ENCODE data around the gene AZIN2. TPM values are rescaled to one million over a fixed set of nuclear protein-coding genes. Genes with fewer than 3 reads are reported as not detected.

Gene AZIN2
- total RNA-seq, 2 experiments from 2014 or later, result 0.27 to 0.63 TPM

DNA sequence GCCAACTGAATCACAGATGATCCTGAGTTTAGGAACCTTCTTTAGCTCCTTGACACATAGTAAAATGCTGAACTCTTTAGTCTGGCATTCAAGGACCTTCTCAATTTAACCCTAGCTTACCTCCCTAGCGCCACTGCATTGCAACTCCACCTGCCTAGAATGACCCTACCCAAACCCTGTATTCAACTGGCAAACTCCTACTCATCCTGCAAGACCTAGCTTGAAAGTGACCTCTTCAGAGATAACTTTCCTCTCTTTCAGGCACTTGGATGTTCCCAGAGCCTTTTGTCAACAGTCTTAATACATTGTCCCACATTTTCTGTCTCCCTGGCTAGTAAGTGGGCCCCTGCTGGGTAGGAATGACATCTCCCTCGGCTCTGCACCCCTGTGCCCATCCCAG is 81.2 kb downstream of the AZIN2 start:
- intact Hi-C loops (cut with micrococcal nuclease; ENCODE audit: unreplicated experiment), result no loop called here
- CTCF ChIA-PET (ENCODE audit: unreplicated experiment), result no interaction called here
- POLR2A ChIA-PET, result no interaction called here

DNA sequence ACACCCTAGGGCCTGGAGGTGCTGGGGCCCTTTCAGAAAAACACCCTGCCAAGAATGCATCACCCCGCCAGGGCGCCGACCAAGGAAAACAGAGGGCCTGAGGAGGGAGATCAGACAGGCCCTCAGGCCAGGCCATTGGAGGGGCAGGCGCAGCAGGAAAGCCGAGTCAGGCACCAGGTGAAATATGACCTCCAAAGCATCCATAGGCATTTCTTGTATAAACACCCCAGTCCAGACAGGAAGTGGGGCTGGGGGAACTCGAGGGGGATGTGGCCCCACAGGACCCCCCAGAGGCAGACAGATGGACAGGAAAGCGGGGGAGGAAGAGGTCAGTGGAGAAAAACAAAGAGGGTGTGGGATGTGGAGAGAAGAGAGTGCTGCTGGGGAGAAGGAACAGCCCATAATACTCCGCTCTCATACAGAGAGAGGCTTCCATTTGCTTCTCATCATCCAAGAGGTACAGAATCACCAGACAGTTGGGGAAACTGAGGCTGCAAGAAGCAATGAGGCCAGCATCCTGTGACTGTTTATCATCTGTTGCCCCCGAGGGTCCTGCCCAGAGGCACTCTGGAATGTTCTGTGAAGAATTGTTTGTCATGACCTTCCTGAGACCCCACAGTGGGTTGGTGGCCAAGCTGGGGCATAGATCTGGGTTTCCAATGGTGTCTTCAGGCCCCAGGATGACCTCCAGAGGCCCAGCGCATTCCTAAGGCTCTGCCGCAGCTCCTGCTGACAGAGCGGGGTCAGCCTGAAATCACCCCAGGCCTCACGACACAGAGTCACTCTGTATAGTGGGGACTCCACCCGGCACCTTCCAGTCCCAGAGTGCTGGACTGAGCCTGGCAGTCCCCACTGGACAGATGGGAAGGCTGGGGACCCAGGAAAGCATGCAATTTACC is 82.9 kb downstream of the AZIN2 start:
- no peaks in the 10 kb centered on the region for H4K20me1 ChIP-seq (ENCODE audit: insufficient read depth, low read length)
- no peaks in the 10 kb centered on the region for H3K4me1 ChIP-seq (ENCODE audit: insufficient read depth, low read length, poor library complexity, severe bottlenecking)
- ChIA-PET CTCF (ENCODE audit: unreplicated experiment) (no interaction called here), POLR2A (no interaction called here)
- H3K36me3 ChIP-seq (ENCODE audit: insufficient read depth, low read length), result no peaks in the 10 kb centered on the region
- intact Hi-C loops (cut with micrococcal nuclease; ENCODE audit: unreplicated experiment), result no loop called here
- no peaks in the 10 kb centered on the region for H3K9me2 ChIP-seq (ENCODE audit: insufficient read depth, low read length)
- no peak for DNase-seq (ENCODE audit: low spot score)
- H3K79me2 ChIP-seq (ENCODE audit: insufficient read depth, low read depth, low read length), result no peaks in the 10 kb centered on the region
- H3K9me3 ChIP-seq (ENCODE audit: low read length), result no peaks in the 10 kb centered on the region
- TF ChIP-seq EZH2phosphoT487 (IDR thresholded peaks at IDR 0.05; ENCODE audit: borderline replicate concordance, low read depth, low read length), result no peak
- TF ChIP-seq, protein P1, sequence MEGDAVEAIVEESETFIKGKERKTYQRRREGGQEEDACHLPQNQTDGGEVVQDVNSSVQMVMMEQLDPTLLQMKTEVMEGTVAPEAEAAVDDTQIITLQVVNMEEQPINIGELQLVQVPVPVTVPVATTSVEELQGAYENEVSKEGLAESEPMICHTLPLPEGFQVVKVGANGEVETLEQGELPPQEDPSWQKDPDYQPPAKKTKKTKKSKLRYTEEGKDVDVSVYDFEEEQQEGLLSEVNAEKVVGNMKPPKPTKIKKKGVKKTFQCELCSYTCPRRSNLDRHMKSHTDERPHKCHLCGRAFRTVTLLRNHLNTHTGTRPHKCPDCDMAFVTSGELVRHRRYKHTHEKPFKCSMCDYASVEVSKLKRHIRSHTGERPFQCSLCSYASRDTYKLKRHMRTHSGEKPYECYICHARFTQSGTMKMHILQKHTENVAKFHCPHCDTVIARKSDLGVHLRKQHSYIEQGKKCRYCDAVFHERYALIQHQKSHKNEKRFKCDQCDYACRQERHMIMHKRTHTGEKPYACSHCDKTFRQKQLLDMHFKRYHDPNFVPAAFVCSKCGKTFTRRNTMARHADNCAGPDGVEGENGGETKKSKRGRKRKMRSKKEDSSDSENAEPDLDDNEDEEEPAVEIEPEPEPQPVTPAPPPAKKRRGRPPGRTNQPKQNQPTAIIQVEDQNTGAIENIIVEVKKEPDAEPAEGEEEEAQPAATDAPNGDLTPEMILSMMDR (conservative IDR thresholded peaks at IDR 0.05; ENCODE audit: low read length), result no peak
- BruUV-seq (replicated peaks), result no TSS peak
- no peak overlapping the region for H3K4me2 ChIP-seq (ENCODE audit: low read length)
- no peak overlapping the region for H3K27ac ChIP-seq (ENCODE audit: low read depth, low read length, poor library complexity, severe bottlenecking)
- no peak overlapping the region for H2AFZ ChIP-seq (ENCODE audit: low read length)
- no peak overlapping the region for H3K4me3 ChIP-seq (ENCODE audit: low read depth, low read length, poor library complexity, severe bottlenecking)

More for the DNA sequence above, 81.2 kb downstream of the AZIN2 start:
- TF ChIP-seq EZH2phosphoT487 (IDR thresholded peaks at IDR 0.05; ENCODE audit: borderline replicate concordance, low read depth, low read length), result no peak
- TF ChIP-seq, protein P1 (conservative IDR thresholded peaks at IDR 0.05; ENCODE audit: low read length), result no peak
- no peak overlapping the region for H3K4me3 ChIP-seq (ENCODE audit: low read depth, low read length, poor library complexity, severe bottlenecking)
- no peaks in the 10 kb centered on the region for H3K4me1 ChIP-seq (ENCODE audit: insufficient read depth, low read length, poor library complexity, severe bottlenecking)
- no peak overlapping the region for H3K4me2 ChIP-seq (ENCODE audit: low read length)
- no peak overlapping the region for H2AFZ ChIP-seq (ENCODE audit: low read length)
- no peak for DNase-seq (ENCODE audit: low spot score)
- H3K79me2 ChIP-seq (ENCODE audit: insufficient read depth, low read depth, low read length), result no peaks in the 10 kb centered on the region
- H3K9me2 ChIP-seq (ENCODE audit: insufficient read depth, low read length), result no peaks in the 10 kb centered on the region
- no peaks in the 10 kb centered on the region for H3K36me3 ChIP-seq (ENCODE audit: insufficient read depth, low read length)
- BruUV-seq (replicated peaks), result no TSS peak
- H3K9me3 ChIP-seq (ENCODE audit: low read length), result no peaks in the 10 kb centered on the region
- no peaks in the 10 kb centered on the region for H4K20me1 ChIP-seq (ENCODE audit: insufficient read depth, low read length)
- H3K27ac ChIP-seq (ENCODE audit: low read depth, low read length, poor library complexity, severe bottlenecking), result no peak overlapping the region

DNA sequence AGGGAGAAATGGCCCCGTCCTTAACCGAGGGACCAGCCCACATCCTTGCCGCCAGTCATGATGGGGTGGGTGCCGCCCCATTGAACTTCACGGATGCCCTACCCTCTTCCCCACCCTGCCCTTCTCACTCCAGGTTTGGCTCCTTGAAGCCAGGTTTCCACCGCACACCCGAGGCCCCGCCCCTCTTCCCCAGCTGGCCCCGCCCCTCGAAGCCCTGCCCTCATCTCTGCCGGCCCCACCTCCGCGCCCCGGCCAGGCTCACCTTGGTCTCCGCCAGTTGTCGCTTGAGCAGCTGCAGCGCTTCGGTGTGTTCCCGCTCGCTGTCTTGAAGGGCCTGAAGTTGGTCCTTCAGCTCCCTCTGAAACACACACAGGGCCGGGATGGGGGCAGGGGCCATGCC is 84.3 kb downstream of the AZIN2 start:
- Histone ChIP-seq H4K20me1 (ENCODE audit: insufficient read depth, low read length) (no peaks in the 10 kb centered on the region), H3K4me3 (ENCODE audit: low read depth, low read length, poor library complexity, severe bottlenecking) (no peak overlapping the region), H3K36me3 (ENCODE audit: insufficient read depth, low read length) (no peaks in the 10 kb centered on the region), H3K27ac (ENCODE audit: low read depth, low read length, poor library complexity, severe bottlenecking) (no peak overlapping the region), H3K4me2 (ENCODE audit: low read length) (no peak overlapping the region), H2AFZ (ENCODE audit: low read length) (no peak overlapping the region), H3K9me2 (ENCODE audit: insufficient read depth, low read length) (no peaks in the 10 kb centered on the region), H3K4me1 (ENCODE audit: insufficient read depth, low read length, poor library complexity, severe bottlenecking) (no peaks in the 10 kb centered on the region), H3K9me3 (ENCODE audit: low read length) (no peaks in the 10 kb centered on the region), H3K79me2 (ENCODE audit: insufficient read depth, low read depth, low read length) (no peaks in the 10 kb centered on the region)
- no TSS peak for BruUV-seq (replicated peaks)
- POLR2A ChIA-PET, result no interaction called here
- CTCF ChIA-PET (ENCODE audit: unreplicated experiment), result no interaction called here
- DNase-seq (ENCODE audit: low spot score), result no peak
- TF ChIP-seq, protein P1 (conservative IDR thresholded peaks at IDR 0.05; ENCODE audit: low read length), result no peak
- no peak for TF ChIP-seq EZH2phosphoT487 (IDR thresholded peaks at IDR 0.05; ENCODE audit: borderline replicate concordance, low read depth, low read length)
- intact Hi-C loops (cut with micrococcal nuclease; ENCODE audit: unreplicated experiment), result no loop called here
